GM19351 (cell line): Measurements from ENCODE around the gene SHISA9.
"Not testable (repeated sequence)": the region's sequence is repeated elsewhere in the genome, so short reads cannot be mapped to it uniquely, and the experiment has no call there.

Experiments used
- ATAC-seq: cut with Tn5 transposase; IDR thresholded peaks from one replicate; pipeline ENCODE4 v1.9.1; 2021; ENCODE audit warnings: mild to moderate bottlenecking, moderate library complexity; ENCODE audit not compliant: unreplicated experiment

The SHISA9 gene

DNA sequence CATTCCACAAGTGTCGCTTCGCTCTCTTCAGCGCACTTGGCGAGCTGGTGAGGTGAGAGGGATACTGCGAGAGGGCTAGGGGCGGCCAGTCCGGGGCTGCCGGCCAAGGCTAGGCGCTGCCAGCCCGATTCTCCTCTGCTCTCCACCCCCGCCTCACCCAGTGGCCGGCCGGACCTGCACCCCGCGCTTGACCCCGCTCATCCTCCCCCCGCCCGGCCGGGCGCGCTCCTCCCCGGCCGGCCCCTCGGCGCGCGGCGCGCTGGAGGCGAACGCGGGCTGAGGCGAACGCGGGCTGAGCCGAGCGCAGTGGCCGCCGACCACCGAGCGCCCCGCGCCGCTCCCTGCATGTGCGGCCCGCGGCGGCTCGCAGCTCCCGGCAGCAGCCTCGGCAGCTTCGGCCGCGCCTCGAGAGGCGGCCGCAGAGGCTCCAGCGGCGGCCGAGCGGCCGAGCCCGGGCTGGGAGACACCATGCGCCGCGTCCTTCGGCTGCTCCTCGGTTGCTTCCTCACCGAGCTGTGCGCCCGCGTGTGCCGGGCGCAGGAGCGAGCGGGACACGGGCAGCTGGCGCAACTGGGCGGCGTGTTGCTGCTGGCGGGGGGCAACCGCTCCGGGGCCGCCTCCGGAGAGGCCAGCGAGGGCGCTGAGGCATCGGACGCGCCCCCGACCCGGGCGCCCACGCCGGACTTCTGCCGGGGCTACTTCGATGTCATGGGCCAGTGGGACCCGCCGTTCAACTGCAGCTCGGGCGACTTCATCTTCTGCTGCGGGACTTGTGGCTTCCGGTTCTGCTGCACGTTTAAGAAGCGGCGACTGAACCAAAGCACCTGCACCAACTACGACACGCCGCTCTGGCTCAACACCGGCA is at the start of gene SHISA9:
Gene SHISA9, plus strand, starts transcription at position 2 of the 865 bp plus-strand sequence.
- ATAC-seq, result no peak

GRCh38 chr16:12853972-12854371 is 47.4 kb upstream of the SHISA9 start:
- no peak for ATAC-seq

DNA sequence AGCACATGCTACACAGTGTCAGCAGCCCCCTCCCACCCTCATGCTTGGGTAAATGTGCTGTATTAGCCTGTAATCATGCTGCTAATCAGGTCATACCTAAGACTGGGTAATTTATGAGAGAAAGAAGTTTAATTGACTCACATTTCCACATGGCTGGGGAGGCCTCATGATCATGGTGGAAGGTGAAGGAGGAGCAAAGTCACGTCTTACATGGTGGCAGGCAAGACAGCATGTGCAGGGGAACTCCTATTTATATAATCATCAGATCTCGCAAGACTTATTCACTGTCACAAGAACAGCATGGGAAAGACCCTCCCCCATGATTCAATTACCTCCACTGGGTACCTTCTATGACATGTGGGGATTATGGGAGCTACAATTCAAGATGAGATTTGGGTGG is 44.0 kb upstream of the SHISA9 start:
- ATAC-seq, result not testable (repeated sequence)

DNA sequence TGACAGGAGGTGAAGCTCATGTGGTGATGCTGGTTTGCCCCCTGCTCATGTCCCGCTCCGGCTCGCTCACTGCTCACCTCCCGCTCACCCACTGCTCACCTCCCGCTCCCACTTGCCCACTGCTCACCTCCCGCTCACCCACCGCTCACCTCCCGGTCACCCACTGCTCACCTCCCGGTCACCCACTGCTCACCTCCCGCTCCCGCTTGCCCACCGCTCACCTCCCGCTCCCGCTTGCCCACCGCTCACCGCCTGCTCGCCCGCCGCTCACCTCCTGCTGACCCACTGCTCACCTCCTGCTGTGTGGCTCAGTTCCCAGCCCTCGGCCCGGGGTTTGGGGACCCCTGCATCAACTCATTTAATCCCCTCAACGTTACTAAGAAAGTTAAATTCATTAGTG is 39.1 kb upstream of the SHISA9 start:
- ATAC-seq, result no peak

DNA sequence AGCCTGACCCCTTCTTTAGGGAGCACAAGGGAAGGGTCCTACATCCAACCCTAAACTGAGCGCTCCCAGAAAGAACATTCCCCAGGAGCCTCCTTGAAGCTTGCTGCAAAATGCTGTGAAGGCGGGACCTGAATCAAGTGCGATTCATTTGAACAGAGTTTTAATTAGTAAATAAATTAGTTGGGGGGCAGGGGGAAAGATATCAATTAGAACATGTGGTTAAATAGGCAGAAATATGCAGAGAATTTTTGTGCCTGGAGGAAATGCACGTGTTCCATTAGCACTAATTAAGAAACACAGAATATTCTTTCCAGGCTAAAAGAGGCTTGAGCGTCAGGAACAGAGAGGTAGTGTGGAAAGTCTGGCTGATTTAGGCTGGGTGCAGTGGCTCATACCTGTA is 38.5 kb upstream of the SHISA9 start:
- ATAC-seq, result no peak

GRCh38 chr16:12866981-12867551 is 34.3 kb upstream of the SHISA9 start:
- ATAC-seq, result no peak

DNA sequence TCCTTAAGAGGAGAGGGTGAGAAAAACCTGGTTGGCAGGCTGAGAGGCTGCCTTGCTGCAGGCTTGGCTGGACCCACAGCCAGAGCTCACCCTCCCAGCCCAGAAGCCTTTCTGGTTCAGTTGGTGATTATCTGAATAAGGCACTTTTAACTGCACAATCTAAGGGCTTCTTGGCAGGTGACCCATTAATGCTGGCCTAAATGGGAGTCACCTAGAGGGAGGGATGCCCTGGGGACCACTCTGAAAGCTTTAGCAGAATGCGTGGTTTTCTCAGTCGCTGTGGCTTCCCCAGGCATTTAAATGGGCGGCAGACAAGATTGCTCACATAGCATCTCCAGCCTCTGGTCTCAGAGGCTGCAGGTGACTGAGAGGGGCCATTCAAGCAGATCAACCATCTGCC is 33.2 kb upstream of the SHISA9 start:
- no peak for ATAC-seq

- ATAC-seq, result no peak
These were observed 32.6 kb upstream of the SHISA9 start for GRCh38 chr16:12868788-12869187.

GRCh38 chr16:12869698-12870427 is 31.5 kb upstream of the SHISA9 start:
- ATAC-seq, result no peak

DNA sequence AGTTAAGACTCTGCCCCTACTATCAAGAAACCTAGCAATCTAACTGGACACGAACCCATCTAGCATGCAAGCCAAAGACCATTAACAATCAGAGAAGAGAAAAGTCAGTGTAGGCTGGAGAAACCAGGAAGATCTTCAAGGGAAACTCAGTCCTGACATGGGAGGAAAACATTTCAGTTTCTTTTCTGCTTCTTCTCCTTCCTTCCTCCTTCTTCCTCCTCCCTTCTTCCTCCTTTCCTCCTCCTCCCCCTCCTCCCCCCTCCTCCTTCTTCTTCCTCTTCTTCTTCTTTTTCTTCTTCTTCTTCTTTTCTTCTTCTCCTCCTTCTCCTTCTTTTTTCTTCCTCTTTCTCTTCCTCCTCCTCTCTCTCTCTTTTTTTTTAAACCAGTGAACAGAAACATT is 29.6 kb upstream of the SHISA9 start:
- no peak for ATAC-seq

- no peak for ATAC-seq
These were observed 27.2 kb upstream of the SHISA9 start for GRCh38 chr16:12874186-12874585.

- ATAC-seq, result no peak
These were observed 24.6 kb upstream of the SHISA9 start for GRCh38 chr16:12876778-12877177.

DNA sequence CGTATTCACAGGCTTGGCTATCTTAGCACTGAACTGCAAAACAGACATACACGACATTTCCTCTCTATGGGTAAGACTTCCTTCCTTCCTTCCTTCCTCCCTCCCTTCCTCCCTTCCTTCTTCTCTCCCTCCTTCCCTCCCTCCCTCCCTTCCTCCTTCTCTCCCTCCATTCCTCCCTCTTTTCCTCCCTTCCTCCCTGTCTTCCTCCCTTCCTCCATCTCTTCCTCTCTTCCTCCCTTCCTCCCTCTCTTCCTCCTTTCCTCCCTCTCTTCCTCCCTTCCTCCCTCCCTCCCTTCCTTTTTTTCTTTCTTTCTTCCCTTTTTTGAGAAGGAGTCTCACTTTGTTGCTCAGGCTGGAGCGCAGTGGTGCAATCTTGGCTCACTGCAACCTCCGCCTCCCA is 22.4 kb upstream of the SHISA9 start:
- ATAC-seq, result no peak

- no peak for ATAC-seq
These were observed 21.6 kb upstream of the SHISA9 start for GRCh38 chr16:12879812-12880211.

- no peak for ATAC-seq
These were observed 20.2 kb upstream of the SHISA9 start for GRCh38 chr16:12881182-12881581.

GRCh38 chr16:12881740-12882139 is 19.7 kb upstream of the SHISA9 start:
- no peak for ATAC-seq

DNA sequence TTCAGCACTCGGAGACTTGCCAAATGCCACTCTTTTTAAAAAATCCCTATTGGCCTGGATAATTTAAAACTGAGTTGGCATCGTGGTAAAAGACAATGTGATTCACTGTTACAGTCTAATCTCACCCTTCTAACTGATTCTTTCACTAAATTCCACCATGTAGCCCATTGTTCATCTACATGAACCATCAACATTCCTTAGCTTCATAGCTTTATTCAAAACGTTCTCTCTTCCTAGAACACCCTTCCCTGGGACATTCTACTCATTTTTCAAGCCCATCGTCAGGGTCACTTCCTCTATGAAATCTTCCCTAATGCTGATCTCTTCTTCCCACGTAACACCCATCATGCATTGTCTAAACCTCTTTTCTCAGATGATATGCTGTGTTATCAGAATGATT is 15.7 kb upstream of the SHISA9 start:
- no peak for ATAC-seq

- ATAC-seq, result no peak
These were observed 9.6 kb upstream of the SHISA9 start for GRCh38 chr16:12891836-12892235.

- ATAC-seq, result no peak
These were observed 8.2 kb upstream of the SHISA9 start for GRCh38 chr16:12893050-12893750.

GRCh38 chr16:12896562-12896961 is 4.8 kb upstream of the SHISA9 start:
- ATAC-seq, result peak; percentile 55

DNA sequence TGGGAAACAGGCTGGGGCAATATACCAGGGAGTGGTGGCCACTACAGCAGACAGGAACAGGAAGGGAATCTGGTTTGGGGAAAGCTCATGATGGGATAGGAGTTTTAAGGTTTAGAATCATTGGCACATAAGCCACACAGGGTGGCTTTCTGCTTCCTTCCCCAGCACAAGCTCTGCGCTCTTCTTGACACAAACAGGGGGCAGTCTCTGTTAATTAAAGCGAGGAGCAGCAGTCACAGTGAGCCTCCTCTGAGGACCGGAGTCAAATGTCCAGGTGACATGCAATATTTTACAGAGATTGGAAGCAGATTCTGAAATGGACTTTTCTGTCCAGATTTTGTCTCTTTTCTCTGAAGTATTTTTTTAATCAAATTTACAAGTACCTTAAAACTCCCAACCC is 2.8 kb upstream of the SHISA9 start:
- ATAC-seq, result no peak
